PC-3 (cell line): Measurements from ENCODE around the gene NUDT8. TPM values are rescaled to one million over a fixed set of nuclear protein-coding genes. Genes with fewer than 3 reads are reported as not detected.

Source experiments
- ATAC-seq: fragments of 200-7000 bp; cut with Tn5 transposase; 2 replicates; pipeline ENCODE4 v1.9.1; 2020; ENCODE audit warnings: mild to moderate bottlenecking, moderate library complexity
- BruUV-seq: library from RNA; stranded (reverse); fragments of 400-500 nt; replicated peaks from 2 replicates; lab custom pipeline; 2021; lab: Mats Ljungman, UMichigan
- CTCF ChIA-PET: fragments of 300-600 bp; sonication (Branson Sonifier 250); formaldehyde crosslinking; loops from one replicate; lab custom pipeline; 2022; ENCODE audit warnings: antibody characterized with exemption; lab: Charles Lee
- POLR2A ChIA-PET: fragments of 300-600 bp; sonication (Branson Sonifier 250); formaldehyde crosslinking; loops from one replicate; lab custom pipeline; 2022; ENCODE audit warnings: antibody characterized with exemption; ENCODE audit not compliant: unreplicated experiment; lab: Charles Lee
- DNase-seq: peaks from one replicate; pipeline ENCODE4 v3.0.0-alpha.2; 2015
- H2AFZ ChIP-seq: fragments of 300-600 bp; sonication (generic); 2 replicates; pipeline ENCODE4 v1.6.0; 2016; ENCODE audit warnings: antibody characterized with exemption, low read length
- H3F3A ChIP-seq: fragments of 300-600 bp; sonication (generic); one replicate; pipeline ENCODE4 v1.6.0; 2017; ENCODE audit warnings: antibody characterized with exemption, low read length, control low read depth, mild to moderate bottlenecking; ENCODE audit not compliant: unreplicated experiment
- H3K27ac ChIP-seq: fragments of 300-600 bp; sonication (generic); 2 replicates; pipeline ENCODE4 v1.5.1; 2016; ENCODE audit warnings: mild to moderate bottlenecking, low read length
- H3K27me3 ChIP-seq: fragments of 300-600 bp; sonication (generic); 2 replicates; pipeline ENCODE4 v1.6.1; 2016; ENCODE audit warnings: low read length, mixed read lengths
- H3K36me3 ChIP-seq: fragments of 300-600 bp; sonication (generic); 2 replicates; pipeline ENCODE4 v1.6.1; 2016; ENCODE audit warnings: low read depth, mixed run types, low read length, mixed read lengths
- H3K4me1 ChIP-seq: fragments of 300-600 bp; sonication (generic); 2 replicates; pipeline ENCODE4 v1.5.1; 2016; ENCODE audit warnings: low read length; ENCODE audit not compliant: insufficient read depth
- H3K4me2 ChIP-seq: fragments of 300-600 bp; sonication (generic); 2 replicates; pipeline ENCODE4 v1.6.0; 2016; ENCODE audit warnings: low read length
- H3K4me3 ChIP-seq: fragments of 300-600 bp; sonication (generic); 2 replicates; pipeline ENCODE4 v1.5.1; 2016; ENCODE audit warnings: mild to moderate bottlenecking, low read length, mixed read lengths
- H3K79me2 ChIP-seq: fragments of 300-600 bp; sonication (generic); 2 replicates; pipeline ENCODE4 v1.6.1; 2017; ENCODE audit warnings: low read length, mixed read lengths
- H3K9ac ChIP-seq: fragments of 300-600 bp; sonication (generic); 2 replicates; pipeline ENCODE4 v1.6.0; 2016; ENCODE audit warnings: mild to moderate bottlenecking, low read length
- H3K9me2 ChIP-seq: fragments of 300-600 bp; sonication (generic); replicated peaks from 2 replicates; pipeline ENCODE4 v1.6.1; 2016; ENCODE audit warnings: mixed run types, low read length, mixed read lengths
- H3K9me3 ChIP-seq: fragments of 300-600 bp; sonication (generic); 2 replicates; pipeline ENCODE4 v1.6.1; 2016; ENCODE audit warnings: low read length, mixed read lengths
- H4K20me1 ChIP-seq: fragments of 300-600 bp; sonication (generic); 2 replicates; pipeline ENCODE4 v1.6.1; 2016; ENCODE audit warnings: low read length, mixed read lengths
- CTCF ChIP-seq: fragments of 300-600 bp; sonication (generic); conservative IDR thresholded peaks from 2 replicates; pipeline ENCODE4 v1.5.1; 2017; ENCODE audit warnings: antibody characterized with exemption, low read depth, mild to moderate bottlenecking, low read length
- EZH2 ChIP-seq: fragments of 300-600 bp; sonication (generic); IDR thresholded peaks from one replicate; pipeline ENCODE4 v1.6.1; 2017; ENCODE audit warnings: antibody characterized with exemption, mild to moderate bottlenecking, low read length; ENCODE audit not compliant: unreplicated experiment
- EZH2phosphoT487 ChIP-seq: fragments of 300-600 bp; sonication (generic); IDR thresholded peaks from 2 replicates; pipeline ENCODE4 v1.6.1; 2018; ENCODE audit warnings: mild to moderate bottlenecking, antibody characterized with exemption, low read length, borderline replicate concordance
- intact Hi-C: fragments of 100-400 bp; cut with micrococcal nuclease; formaldehyde crosslinking; loops from 2 replicates; pipeline ENCODE4 v1.9.0; 2023
- total RNA-seq: library from RNA; depleted of rRNA; stranded (reverse); fragments of >200 nt; gene quantifications from 2 replicates; pipeline ENCODE4 v1.2.3, GENCODE V29; 2014

Gene NUDT8
- total RNA-seq, 1 experiment from 2014 or later = 50.6 TPM

GRCh38 chr11:67588136-67588503 lies 41.6 kb downstream of the NUDT8 start:
- H3K36me3 ChIP-seq = peaks cover 7% of the 10 kb centered on the region; the same call in 1 of the 2 replicates
- H3K9me3 ChIP-seq = no peaks in the 10 kb centered on the region
- H2AFZ ChIP-seq = no peak overlapping the region
- H3K4me3 ChIP-seq = no peak overlapping the region
- no peak overlapping the region for H3K9ac ChIP-seq
- no peaks in the 10 kb centered on the region for H3K9me2 ChIP-seq
- 0 out of 2 replicates have a peak, but pooled peaks cover 6% of the 10 kb centered on the region for H4K20me1 ChIP-seq
- no peaks in the 10 kb centered on the region for H3F3A ChIP-seq
- peaks cover 19% of the 10 kb centered on the region for H3K79me2 ChIP-seq
- BruUV-seq = no TSS peak
- peaks cover 8% of the 10 kb centered on the region for H3K4me1 ChIP-seq
- TF ChIP-seq CTCF = no peak
- no peak for TF ChIP-seq EZH2phosphoT487
- no peak for TF ChIP-seq EZH2
- no peak overlapping the region for H3K4me2 ChIP-seq
- POLR2A ChIA-PET = no interaction called here
- intact Hi-C loops = no loop called here
- no peaks in the 10 kb centered on the region for H3K27me3 ChIP-seq
- DNase-seq (no peak), ATAC-seq (no peak)
- no peak overlapping the region for H3K27ac ChIP-seq
- CTCF ChIA-PET = no interaction called here

- intact Hi-C loops = no loop called here
- H3K9me2 ChIP-seq = no peaks in the 10 kb centered on the region
- no TSS peak for BruUV-seq
- no peak for TF ChIP-seq CTCF
- TF ChIP-seq EZH2phosphoT487 = no peak
- TF ChIP-seq EZH2 = no peak
- H3K9me3 ChIP-seq = no peaks in the 10 kb centered on the region
- CTCF ChIA-PET = no interaction called here
- peaks cover 21% of the 10 kb centered on the region for H3K4me1 ChIP-seq
- no peak overlapping the region for H2AFZ ChIP-seq
- H3K79me2 ChIP-seq = peaks cover 19% of the 10 kb centered on the region
- no peak overlapping the region for H3K4me3 ChIP-seq
- POLR2A ChIA-PET = no interaction called here
- 0 out of 2 replicates have a peak, but pooled peaks cover 6% of the 10 kb centered on the region for H4K20me1 ChIP-seq
- no peak for ATAC-seq
- H3K27me3 ChIP-seq = no peaks in the 10 kb centered on the region
- H3K9ac ChIP-seq = no peak overlapping the region
- peaks cover 7% of the 10 kb centered on the region; the same call in 1 of the 2 replicates for H3K36me3 ChIP-seq
- H3K27ac ChIP-seq = no peak overlapping the region
- no peak for DNase-seq
- no peak overlapping the region for H3K4me2 ChIP-seq
- no peaks in the 10 kb centered on the region for H3F3A ChIP-seq
Measured at GRCh38 chr11:67586568-67587250, 43.0 kb downstream of the NUDT8 start.

GRCh38 chr11:67585911-67586310 lies 43.8 kb downstream of the NUDT8 start:
- Histone ChIP-seq H4K20me1 (0 out of 2 replicates have a peak, but pooled peaks cover 6% of the 10 kb centered on the region), H2AFZ (no peak overlapping the region), H3K9me3 (no peaks in the 10 kb centered on the region), H3K4me2 (no peak overlapping the region), H3F3A (no peaks in the 10 kb centered on the region), H3K27ac (no peak overlapping the region), H3K79me2 (peaks cover 19% of the 10 kb centered on the region), H3K4me3 (no peak overlapping the region), H3K9me2 (no peaks in the 10 kb centered on the region), H3K9ac (no peak overlapping the region), H3K36me3 (peaks cover 7% of the 10 kb centered on the region; the same call in 1 of the 2 replicates), H3K4me1 (peaks cover 26% of the 10 kb centered on the region), H3K27me3 (no peaks in the 10 kb centered on the region)
- POLR2A ChIA-PET = no interaction called here
- TF ChIP-seq EZH2 (no peak), CTCF (no peak), EZH2phosphoT487 (no peak)
- intact Hi-C loops = no loop called here
- CTCF ChIA-PET = no interaction called here
- no TSS peak for BruUV-seq
- no peak for DNase-seq
- ATAC-seq = no peak
